IMR-90 (cell line): ENCODE data around the gene TMC7. TPM values are rescaled to one million over a fixed set of nuclear protein-coding genes. Genes with fewer than 3 reads are reported as not detected.

Experiments
- ATAC-seq: fragments of 200-7000 bp; cut with Tn5 transposase; 2 replicates; pipeline ENCODE4 v1.9.1; 2020; ENCODE audit warnings: low read depth, mild to moderate bottlenecking, moderate library complexity
- BruUV-seq: library from RNA; stranded (reverse); fragments of 400-500 nt; replicated peaks from 2 replicates; lab custom pipeline; 2021; lab: Mats Ljungman, UMichigan
- CTCF ChIA-PET: fragments of 300-600 bp; formaldehyde crosslinking; extraction: SDS; loops from one replicate; lab custom pipeline; 2021; ENCODE audit warnings: antibody characterized with exemption; lab: Yijun Ruan, JAX
- POLR2A ChIA-PET: fragments of 300-600 bp; sonication (Branson Sonifier 250); formaldehyde crosslinking; loops from one replicate; lab custom pipeline; 2022; ENCODE audit warnings: antibody characterized with exemption; ENCODE audit not compliant: unreplicated experiment; lab: Charles Lee
- DNase-seq: peaks from one replicate; pipeline ENCODE4 v3.0.0; 2013
- H2AFZ ChIP-seq: replicated peaks from 2 replicates; pipeline ENCODE3; 2013; ENCODE audit warnings: low read length, mild to moderate bottlenecking; ENCODE audit not compliant: poor library complexity
- H2AK5ac ChIP-seq: 2 replicates; pipeline ENCODE4 v1.6.1; 2013; ENCODE audit warnings: low read depth, low read length, inconsistent platforms
- H2AK9ac ChIP-seq: replicated peaks from 2 replicates; pipeline ENCODE3; 2013; ENCODE audit warnings: mild to moderate bottlenecking, low read depth, low read length, moderate library complexity; ENCODE audit not compliant: poor library complexity
- H2BK120ac ChIP-seq: 2 replicates; pipeline ENCODE4 v1.6.1; 2013; ENCODE audit warnings: low read depth, low read length, inconsistent platforms
- H2BK15ac ChIP-seq: 3 replicates; pipeline ENCODE4 v1.6.1; 2013; ENCODE audit warnings: low read depth, low read length, inconsistent platforms
- H2BK20ac ChIP-seq: 2 replicates; pipeline ENCODE4 v1.6.1; 2013; ENCODE audit warnings: low read depth, mild to moderate bottlenecking, inconsistent platforms, low read length, moderate library complexity
- H2BK5ac ChIP-seq: 2 replicates; pipeline ENCODE4 v1.6.1; 2013; ENCODE audit warnings: mild to moderate bottlenecking, low read depth, low read length, inconsistent platforms; ENCODE audit not compliant: poor library complexity, severe bottlenecking
- H3K14ac ChIP-seq: replicated peaks from 2 replicates; pipeline ENCODE4 v1.6.1; 2013; ENCODE audit warnings: low read depth, low read length, inconsistent platforms
- H3K18ac ChIP-seq: 2 replicates; pipeline ENCODE4 v1.6.1; 2013; ENCODE audit warnings: low read depth, low read length, control low read depth
- H3K23ac ChIP-seq: 2 replicates; pipeline ENCODE4 v1.6.1; 2013; ENCODE audit warnings: low read depth, low read length, inconsistent platforms
- H3K27ac ChIP-seq: 2 replicates; pipeline ENCODE4 v1.5.1; 2013; ENCODE audit warnings: mild to moderate bottlenecking, control low read depth, low read length; ENCODE audit not compliant: insufficient read depth
- H3K27me3 ChIP-seq: 2 replicates; pipeline ENCODE4 v1.6.1; 2013; ENCODE audit warnings: low read length; ENCODE audit not compliant: control insufficient read depth, insufficient read depth
- H3K36me3 ChIP-seq: 2 replicates; pipeline ENCODE4 v1.6.1; 2013; ENCODE audit warnings: low read length, mixed read lengths; ENCODE audit not compliant: control insufficient read depth, insufficient read depth
- H3K4ac ChIP-seq: 2 replicates; pipeline ENCODE4 v1.6.1; 2013; ENCODE audit warnings: low read depth, low read length, inconsistent platforms
- H3K4me1 ChIP-seq: 2 replicates; pipeline ENCODE4 v1.6.1; 2013; ENCODE audit warnings: low read length, mixed read lengths; ENCODE audit not compliant: control insufficient read depth, insufficient read depth
- H3K4me2 ChIP-seq: 2 replicates; pipeline ENCODE4 v1.6.1; 2013; ENCODE audit warnings: low read depth, mild to moderate bottlenecking, control low read depth, low read length, moderate library complexity
- H3K4me3 ChIP-seq: 2 replicates; pipeline ENCODE4 v1.5.1; 2013; ENCODE audit warnings: low read depth, mild to moderate bottlenecking, control low read depth, low read length, moderate library complexity; ENCODE audit not compliant: insufficient read depth
- H3K56ac ChIP-seq: 2 replicates; pipeline ENCODE4 v1.6.1; 2013; ENCODE audit warnings: low read length, inconsistent platforms; ENCODE audit not compliant: insufficient read depth; ENCODE audit errors: extremely low read depth
- H3K79me1 ChIP-seq, 2 experiments: 2 replicates each; pipeline ENCODE4 v1.6.1; 2013; ENCODE audit warnings: low read length in 2 of 2, inconsistent platforms in 1 of 2, low read depth in 1 of 2
- H3K9ac ChIP-seq: 2 replicates; pipeline ENCODE4 v1.6.1; 2013; ENCODE audit warnings: low read depth, low read length, control low read depth
- H3K9me1 ChIP-seq: 2 replicates; pipeline ENCODE4 v1.6.1; 2013; ENCODE audit warnings: low read length, inconsistent platforms; ENCODE audit not compliant: insufficient read depth
- H3K9me3 ChIP-seq: 2 replicates; pipeline ENCODE4 v1.6.1; 2013; ENCODE audit warnings: low read length; ENCODE audit not compliant: control insufficient read depth, insufficient read depth
- H4K20me1 ChIP-seq: 2 replicates; pipeline ENCODE4 v1.6.1; 2013; ENCODE audit warnings: low read length, inconsistent platforms; ENCODE audit not compliant: insufficient read depth
- H4K5ac ChIP-seq: 2 replicates; pipeline ENCODE4 v1.6.1; 2013; ENCODE audit warnings: mild to moderate bottlenecking, low read depth, low read length, control low read depth
- H4K8ac ChIP-seq, 2 experiments: 2 replicates each; pipeline ENCODE4 v1.6.1; 2013; ENCODE audit warnings: low read depth in 2 of 2, low read length in 2 of 2, control low read depth in 1 of 2, inconsistent platforms in 1 of 2
- H4K91ac ChIP-seq: 2 replicates; pipeline ENCODE4 v1.6.1; 2013; ENCODE audit warnings: low read depth, low read length, inconsistent platforms; ENCODE audit not compliant: insufficient read depth
- FOS ChIP-seq: fragments of 150-350 bp; IDR thresholded peaks from 2 replicates; pipeline ENCODE4 v1.6.1; 2016; ENCODE audit warnings: low read depth, low read length
- MAZ ChIP-seq: IDR thresholded peaks from 2 replicates; pipeline ENCODE4 v1.6.1; 2012; ENCODE audit warnings: low read depth, mild to moderate bottlenecking, low read length, improper control_type of control experiment, moderate library complexity, borderline replicate concordance
- WGBS, 2 experiments: methylation state at CpG; one replicate each; pipeline versions ENCODE4 v1.1.5 to v1.1.7; 2013; ENCODE audit warnings: missing lambda C conversion rate in 2 of 2; ENCODE audit not compliant: insufficient read length in 1 of 2; ENCODE audit errors: extremely low coverage in 2 of 2; 5-methylcytosine and 5-hydroxymethylcytosine counted together
- dilution Hi-C: fragments of 300-500 bp; cut with HindIII; formaldehyde crosslinking; loops from one replicate; pipeline ENCODE4 v1.14.3; 2018; ENCODE audit warnings: low sequenced_read_pairs; ENCODE audit not compliant: unreplicated experiment
- in situ Hi-C: fragments of 300-500 bp; cut with MboI; formaldehyde crosslinking; loops from 3 replicates; pipeline ENCODE4 v1.14.3; 2019; ENCODE audit warnings: low sequenced_read_pairs, inconsistent platforms, mixed read lengths
- intact Hi-C: fragments of 100-400 bp; cut with micrococcal nuclease; formaldehyde crosslinking; loops from 2 replicates; pipeline ENCODE4 v1.10.0; 2022
- polyA plus RNA-seq, 3 experiments: library from polyadenylated mRNA; depleted of rRNA; stranded (reverse); fragments of >200 nt; gene quantifications; 2 replicates each; pipeline ENCODE4 v1.2.3, GENCODE V29; 2012; ENCODE audit warnings: low replicate concordance in 1 of 3
- total RNA-seq: library from RNA; depleted of rRNA; stranded (reverse); fragments of >200 nt; gene quantifications from 2 replicates; pipeline ENCODE4 v1.2.3, GENCODE V29; 2012

TMC7 gene
- total and polyA plus RNA-seq, 2 of the 4 experiments (the other 2 are of a cell fraction), result 0.27 to 0.36 TPM

DNA sequence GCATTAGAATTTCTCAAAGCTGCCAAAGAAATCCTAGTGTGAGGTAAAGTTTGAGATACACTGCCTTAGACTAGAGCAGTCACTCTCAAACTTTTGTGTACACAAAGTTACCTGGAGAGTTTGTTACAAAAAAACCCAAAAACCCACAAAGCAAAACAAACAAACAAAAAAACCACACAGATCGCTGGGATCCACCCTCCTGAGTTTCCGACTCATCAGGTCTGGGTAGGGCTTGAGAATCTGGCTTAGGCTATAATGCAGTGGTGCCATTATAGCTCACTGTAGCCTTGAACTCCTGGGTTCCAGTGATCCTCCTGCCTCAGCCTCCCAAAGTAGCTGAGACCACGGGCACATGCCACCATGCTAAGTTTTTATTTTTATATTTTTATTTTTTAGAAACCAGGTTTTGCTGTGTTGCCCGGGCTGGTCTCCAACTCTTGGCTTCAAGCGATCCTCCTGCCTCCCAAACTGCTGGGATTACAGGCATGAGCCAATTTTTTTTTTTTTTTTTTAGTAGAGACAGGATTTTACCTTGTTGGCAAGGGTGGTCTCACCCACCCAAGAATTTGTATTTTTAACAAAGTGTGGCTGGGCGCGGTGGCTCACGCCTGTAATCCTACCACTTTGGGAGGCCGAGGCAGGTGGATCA lies 35.2 kb upstream of the TMC7 start:
- H2BK5ac ChIP-seq, result no peak overlapping the region
- H2AK9ac ChIP-seq, result no peak overlapping the region
- in situ Hi-C loops, result no loop called here
- DNase-seq (no peak), ATAC-seq (no peak)
- no peaks in the 10 kb centered on the region for H3K4me1 ChIP-seq
- no peak overlapping the region for H3K4ac ChIP-seq
- no peak overlapping the region for H2AK5ac ChIP-seq
- BruUV-seq, result no TSS peak
- H3K79me1 ChIP-seq, result no peaks in the 10 kb centered on the region
- dilution Hi-C loops, result no loop called here
- H2BK120ac ChIP-seq, result no peak overlapping the region
- no peak overlapping the region for H4K91ac ChIP-seq
- no peaks in the 10 kb centered on the region for H3K9me1 ChIP-seq
- WGBS, 2 experiments, result 82% methylated on average over 3 of the region's 9 CpGs; no CpG with 5 or more reads in 1 of the 2 experiments
- H2AFZ ChIP-seq, result no peak overlapping the region
- ChIA-PET CTCF (no interaction called here), POLR2A (no interaction called here)
- H2BK20ac ChIP-seq, result no peak overlapping the region
- no peak for TF ChIP-seq MAZ
- no peak for TF ChIP-seq FOS
- no peaks in the 10 kb centered on the region for H4K20me1 ChIP-seq
- H3K4me2 ChIP-seq, result no peak overlapping the region
- H3K27me3 ChIP-seq, result peaks cover 1% of the 10 kb centered on the region; the same call in 1 of the 2 replicates
- no peaks in the 10 kb centered on the region for H3K36me3 ChIP-seq
- H3K56ac ChIP-seq, result no peak overlapping the region
- intact Hi-C loops, result no loop called here
- no peak overlapping the region for H3K14ac ChIP-seq
- no peak overlapping the region for H2BK15ac ChIP-seq
- H3K27ac ChIP-seq, result no peak overlapping the region
- H3K9me3 ChIP-seq, result no peaks in the 10 kb centered on the region
- H4K8ac ChIP-seq, result no peak overlapping the region
- no peak overlapping the region for H3K23ac ChIP-seq
- H4K5ac ChIP-seq, result no peak overlapping the region
- no peak overlapping the region for H3K4me3 ChIP-seq
- H3K9ac ChIP-seq, result no peak overlapping the region
- H3K18ac ChIP-seq, result no peak overlapping the region
